HepG2 (cell line): ENCODE measurements around the gene LCN1. TPM values are rescaled to one million over a fixed set of nuclear protein-coding genes. Genes with fewer than 3 reads are reported as not detected.

Experiments used
- ATAC-seq: fragments of 200-7000 bp; cut with Tn5 transposase; 3 replicates; pipeline ENCODE4 v1.9.1; 2020; ENCODE audit warnings: mild to moderate bottlenecking, moderate library complexity
- BruUV-seq: library from RNA; stranded (reverse); fragments of 400-500 nt; replicated peaks from 2 replicates; lab custom pipeline; 2021; lab: Mats Ljungman, UMichigan
- CTCF ChIA-PET: fragments of 300-600 bp; formaldehyde crosslinking; extraction: SDS; loops from one replicate; lab custom pipeline; 2021; ENCODE audit warnings: low total read pairs, inconsistent platforms, low intra/inter-chr PET ratio; lab: Yijun Ruan, JAX
- POLR2A ChIA-PET: fragments of 350-600 bp; sonication (Branson Sonifier 250); formaldehyde crosslinking; loops from one replicate; lab custom pipeline; 2020; ENCODE audit warnings: antibody characterized with exemption, inconsistent platforms; lab: Yijun Ruan, JAX
- DNase-seq: peaks from one replicate; pipeline ENCODE4 v3.0.0-alpha.2; 2015; ENCODE audit warnings: low spot score
- FAIRE-seq: peaks from 3 replicates; lab custom pipeline; 2011; peaks lifted over from hg19 to GRCh38; lab: Jason Lieb, UNC
- H2AFZ ChIP-seq: one replicate; pipeline ENCODE4 v1.6.1; 2011; ENCODE audit warnings: low read length, inconsistent platforms
- H3K27ac ChIP-seq: fragments of 300-600 bp; 3 replicates; pipeline ENCODE4 v1.8.0; 2011; ENCODE audit warnings: mixed run types, mild to moderate bottlenecking, mixed read lengths, low read length, inconsistent platforms; ENCODE audit not compliant: insufficient read depth; ENCODE audit errors: extremely low read length
- H3K27me3 ChIP-seq, 2 experiments: fragments of 200-600 bp in 1 of 2; 2 replicates in 1 of 2; 3 replicates in 1 of 2; pipeline versions ENCODE4 v1.6.0 to v1.8.0; 2011; ENCODE audit warnings: low read length in 2 of 2, mild to moderate bottlenecking in 2 of 2, moderate library complexity in 2 of 2, inconsistent platforms in 1 of 2; ENCODE audit not compliant: insufficient read depth in 2 of 2, control insufficient read depth in 1 of 2
- H3K36me3 ChIP-seq, 2 experiments: fragments of 200-600 bp in 1 of 2; replicated peaks in 1 of 2; 2 replicates in 1 of 2; 3 replicates in 1 of 2; pipeline versions ENCODE4 v1.5.1 to v1.8.0; 2011; ENCODE audit warnings: low read length in 2 of 2, inconsistent platforms in 1 of 2; ENCODE audit not compliant: insufficient read depth in 2 of 2, control insufficient read depth in 1 of 2
- H3K4me1 ChIP-seq: 2 replicates; pipeline ENCODE4 v1.5.1; 2012; ENCODE audit warnings: low read length, inconsistent platforms; ENCODE audit not compliant: insufficient read depth
- H3K4me2 ChIP-seq: 2 replicates; pipeline ENCODE4 v1.6.0; 2011; ENCODE audit warnings: low read depth, low read length, inconsistent platforms
- H3K4me3 ChIP-seq, 3 experiments: fragments of 200-600 bp in 1 of 3; sonication (generic), shearing (Covaris generic) in 1 of 3; replicated peaks in 1 of 3; 2 replicates each; pipeline ENCODE4 v1.5.1; 2011 to 2016; ENCODE audit warnings: low read length in 3 of 3, inconsistent platforms in 2 of 3, low read depth in 2 of 3, mild to moderate bottlenecking in 2 of 3, control low read depth in 1 of 3, mixed read lengths in 1 of 3; ENCODE audit not compliant: insufficient read depth in 1 of 3
- H3K79me2 ChIP-seq: one replicate; pipeline ENCODE4 v1.6.1; 2011; ENCODE audit warnings: low read length, inconsistent platforms; ENCODE audit not compliant: insufficient read depth
- H3K9ac ChIP-seq: 2 replicates; pipeline ENCODE4 v1.6.0; 2011; ENCODE audit warnings: mild to moderate bottlenecking, low read depth, low read length, inconsistent platforms; ENCODE audit not compliant: insufficient read depth
- H3K9me3 ChIP-seq: 2 replicates; pipeline ENCODE4 v1.5.1; 2012; ENCODE audit warnings: mild to moderate bottlenecking, low read length
- H4K20me1 ChIP-seq: 2 replicates; pipeline ENCODE4 v1.6.0; 2011; ENCODE audit warnings: inconsistent platforms, mild to moderate bottlenecking, low read length, moderate library complexity; ENCODE audit not compliant: insufficient read depth
- ADNP ChIP-seq: sonication (generic); formaldehyde crosslinking; IDR thresholded peaks from 2 replicates; pipeline ENCODE4 v1.4.0; 2020; ENCODE audit warnings: missing genetic modification reagents
- ELK4 ChIP-seq: sonication (generic); formaldehyde crosslinking; IDR thresholded peaks from 2 replicates; pipeline ENCODE4 v1.9.0; 2021; ENCODE audit warnings: missing genetic modification reagents, borderline replicate concordance
- FLYWCH1 ChIP-seq: sonication (generic); formaldehyde crosslinking; IDR thresholded peaks from 2 replicates; pipeline ENCODE4 v1.8.1; 2023; ENCODE audit warnings: mild to moderate bottlenecking, missing genetic modification reagents
- FOXO4 ChIP-seq: sonication (generic); formaldehyde crosslinking; conservative IDR thresholded peaks from 2 replicates; pipeline ENCODE4 v1.8.1; 2023; ENCODE audit warnings: missing genetic modification reagents
- GTF2F1 ChIP-seq: fragments of 150-350 bp; IDR thresholded peaks from 2 replicates; pipeline ENCODE4 v1.6.1; 2014; ENCODE audit warnings: low read length
- IRF1 ChIP-seq: sonication (generic); formaldehyde crosslinking; IDR thresholded peaks from 2 replicates; pipeline ENCODE4 v1.4.0; 2020; ENCODE audit warnings: low read depth, mild to moderate bottlenecking, missing genetic modification reagents
- MED8 ChIP-seq: sonication (generic); formaldehyde crosslinking; IDR thresholded peaks from 2 replicates; pipeline ENCODE4 v1.8.1; 2023; ENCODE audit warnings: mild to moderate bottlenecking, missing genetic modification reagents; ENCODE audit not compliant: insufficient replicate concordance
- MLLT10 ChIP-seq: sonication (generic); formaldehyde crosslinking; IDR thresholded peaks from 2 replicates; pipeline ENCODE4 v1.4.0; 2020; ENCODE audit warnings: missing genetic modification reagents
- MZF1 ChIP-seq: sonication (generic); formaldehyde crosslinking; IDR thresholded peaks from 2 replicates; pipeline ENCODE4 v1.8.1; 2023; ENCODE audit warnings: mild to moderate bottlenecking, missing genetic modification reagents, borderline replicate concordance
- NR1H2 ChIP-seq: sonication (generic); formaldehyde crosslinking; IDR thresholded peaks from 2 replicates; pipeline ENCODE4 v1.8.1; 2022; ENCODE audit warnings: low read depth, missing genetic modification reagents, borderline replicate concordance
- PHF20 ChIP-seq: sonication (generic); formaldehyde crosslinking; IDR thresholded peaks from 2 replicates; pipeline ENCODE4 v1.5.0; 2020; ENCODE audit warnings: mild to moderate bottlenecking, missing genetic modification reagents
- PPARG ChIP-seq: conservative IDR thresholded peaks from 2 replicates; pipeline ENCODE4 v1.6.1; 2016; ENCODE audit warnings: missing biosample characterization, missing genetic modification reagents
- PRDM10 ChIP-seq: sonication (generic); formaldehyde crosslinking; IDR thresholded peaks from 2 replicates; pipeline ENCODE4 v1.4.0; 2020; ENCODE audit warnings: low read depth, missing genetic modification reagents
- YY1 ChIP-seq: IDR thresholded peaks from 2 replicates; pipeline ENCODE4 v1.6.1; 2011; ENCODE audit warnings: low read length, low read depth, moderate library complexity, mild to moderate bottlenecking; ENCODE audit not compliant: insufficient read depth, insufficient replicate concordance
- ZKSCAN1 ChIP-seq: fragments of 150-350 bp; IDR thresholded peaks from 2 replicates; pipeline ENCODE4 v1.6.1; 2014; ENCODE audit warnings: low read length
- ZNF160 ChIP-seq: sonication (generic); formaldehyde crosslinking; IDR thresholded peaks from 2 replicates; pipeline ENCODE4 v1.8.0; 2022; ENCODE audit warnings: mild to moderate bottlenecking, inconsistent platforms, missing genetic modification reagents
- ZNF180 ChIP-seq: sonication (generic); formaldehyde crosslinking; IDR thresholded peaks from 2 replicates; pipeline ENCODE4 v1.4.0; 2020; ENCODE audit warnings: low read depth, missing genetic modification reagents, borderline replicate concordance
- ZNF556 ChIP-seq: sonication (generic); formaldehyde crosslinking; IDR thresholded peaks from 2 replicates; pipeline ENCODE4 v1.4.0; 2020; ENCODE audit warnings: mild to moderate bottlenecking, missing genetic modification reagents, borderline replicate concordance
- WGBS: methylation state at CpG from one replicate; pipeline ENCODE4 v1.1.6; 2017; ENCODE audit warnings: low lambda C conversion rate; 5-methylcytosine and 5-hydroxymethylcytosine counted together
- in situ Hi-C: cut with HindIII; loops from 2 replicates; pipeline ENCODE4 v1.10.0; 2017; ENCODE audit warnings: low pct_unique_long_range_greater_than_20kb; ENCODE audit not compliant: extremely low pct_ligation_motif_present
- intact Hi-C: fragments of 100-400 bp; cut with micrococcal nuclease; formaldehyde crosslinking; loops from one replicate; pipeline ENCODE4 v1.10.0; 2022; ENCODE audit not compliant: unreplicated experiment
- polyA plus RNA-seq, 8 experiments: library from polyadenylated mRNA; depleted of rRNA in 3 of 8; stranded (reverse) in 7 of 8; unstranded in 1 of 8; fragments of >200 nt; fragmentation: Illumina TruSeq in 4 of 8; extraction: Trizol in 4 of 8; gene quantifications; 2 replicates each; pipeline versions ENCODE4 v1.2.1 to v1.2.3, GENCODE V29; 2011 to 2016; ENCODE audit warnings: low read depth in 4 of 8, missing spikeins in 1 of 8, mixed read lengths in 1 of 8; ENCODE audit not compliant: insufficient read depth in 1 of 8
- total RNA-seq, 5 experiments: library from RNA; depleted of rRNA; stranded (reverse); fragments of >200 nt; fragmentation: Illumina TruSeq; extraction: Trizol; gene quantifications; 2 replicates each; pipeline ENCODE4 v1.2.3, GENCODE V29; 2016; ENCODE audit warnings: low read depth in 1 of 5

The LCN1 gene
- total and polyA plus RNA-seq, 2 of the 13 experiments (the other 11 are each of a cell fraction or from before 2014, with no cell fraction given): not detected

GRCh38 chr9:135563039-135563476, 41.8 kb downstream of the LCN1 start (continued):
- TF ChIP-seq MZF1 (no peak), FLYWCH1 (CRISPR knock-in tag) (no peak)

GRCh38 chr9:135563858-135564257, 42.6 kb downstream of the LCN1 start:
- Histone ChIP-seq H3K4me2 (no peak overlapping the region), H3K9ac (no peak overlapping the region), H2AFZ (no peak overlapping the region), H3K27me3 (peaks cover 4 to 37% of the 10 kb centered on the region in 2 experiments; a peak in 4 of 5 replicates), H3K4me3 (no peak overlapping the region), H3K9me3 (no peaks in the 10 kb centered on the region), H4K20me1 (no peaks in the 10 kb centered on the region), H3K36me3 (no peaks in the 10 kb centered on the region), H3K79me2 (no peaks in the 10 kb centered on the region), H3K4me1 (peaks cover 17% of the 10 kb centered on the region), H3K27ac (no peak overlapping the region)
- no peak for ATAC-seq
- ChIA-PET POLR2A (no interaction called here), CTCF (no interaction called here)
- intact Hi-C loops: no loop called here
- BruUV-seq: no TSS peak
- in situ Hi-C loops: no loop called here
- WGBS: 53% methylated on average over 12 of the region's 12 CpGs
- no peak for DNase-seq
- FAIRE-seq: no peak
- TF ChIP-seq ZNF160 (CRISPR knock-in tag): no peak
- no peak for TF ChIP-seq ELK4
- no peak for TF ChIP-seq YY1
- no peak for TF ChIP-seq PPARG (CRISPR knock-in tag)
- TF ChIP-seq MLLT10 (CRISPR knock-in tag): no peak
- no peak for TF ChIP-seq ZNF556
- TF ChIP-seq GTF2F1: no peak
- TF ChIP-seq PRDM10 (CRISPR knock-in tag): no peak
- no peak for TF ChIP-seq FOXO4
- TF ChIP-seq ZKSCAN1: no peak
- TF ChIP-seq IRF1 (CRISPR knock-in tag): no peak
- no peak for TF ChIP-seq NR1H2 (CRISPR knock-in tag)
- no peak for TF ChIP-seq MED8 (CRISPR knock-in tag)
- no peak for TF ChIP-seq PHF20 (CRISPR knock-in tag)
- TF ChIP-seq ADNP: no peak
- no peak for TF ChIP-seq ZNF180
